Measurements from ENCODE around the gene SMPD2.

DNA sequence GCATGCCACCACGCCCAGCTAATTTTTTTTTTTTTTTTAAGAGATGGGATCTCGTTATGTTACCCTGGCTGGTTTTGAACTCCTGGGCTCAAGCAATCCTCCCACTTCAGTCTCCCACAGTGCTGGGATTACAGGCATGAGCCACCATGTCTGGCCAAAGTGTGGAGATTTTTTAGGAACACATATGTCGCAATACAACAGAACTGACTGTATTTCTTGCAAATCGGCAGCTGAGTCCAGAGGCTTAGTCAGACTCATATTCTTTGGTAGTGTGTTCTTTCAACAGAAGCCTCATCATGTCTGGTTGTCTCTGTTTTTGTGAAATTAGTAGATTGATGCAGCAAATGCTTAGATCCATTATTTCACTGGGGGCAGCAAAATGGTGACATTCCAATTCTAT, 34.3 kb upstream of the SMPD2 start:
- TF ChIP-seq SMC3 (IDR thresholded peaks at IDR 0.05; ENCODE audit: low read depth, low read length) (no peak), RFX5 (IDR thresholded peaks at IDR 0.05; ENCODE audit: low read depth, low read length) (no peak)
- TF ChIP-seq, protein P1, sequence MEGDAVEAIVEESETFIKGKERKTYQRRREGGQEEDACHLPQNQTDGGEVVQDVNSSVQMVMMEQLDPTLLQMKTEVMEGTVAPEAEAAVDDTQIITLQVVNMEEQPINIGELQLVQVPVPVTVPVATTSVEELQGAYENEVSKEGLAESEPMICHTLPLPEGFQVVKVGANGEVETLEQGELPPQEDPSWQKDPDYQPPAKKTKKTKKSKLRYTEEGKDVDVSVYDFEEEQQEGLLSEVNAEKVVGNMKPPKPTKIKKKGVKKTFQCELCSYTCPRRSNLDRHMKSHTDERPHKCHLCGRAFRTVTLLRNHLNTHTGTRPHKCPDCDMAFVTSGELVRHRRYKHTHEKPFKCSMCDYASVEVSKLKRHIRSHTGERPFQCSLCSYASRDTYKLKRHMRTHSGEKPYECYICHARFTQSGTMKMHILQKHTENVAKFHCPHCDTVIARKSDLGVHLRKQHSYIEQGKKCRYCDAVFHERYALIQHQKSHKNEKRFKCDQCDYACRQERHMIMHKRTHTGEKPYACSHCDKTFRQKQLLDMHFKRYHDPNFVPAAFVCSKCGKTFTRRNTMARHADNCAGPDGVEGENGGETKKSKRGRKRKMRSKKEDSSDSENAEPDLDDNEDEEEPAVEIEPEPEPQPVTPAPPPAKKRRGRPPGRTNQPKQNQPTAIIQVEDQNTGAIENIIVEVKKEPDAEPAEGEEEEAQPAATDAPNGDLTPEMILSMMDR (conservative IDR thresholded peaks at IDR 0.05; ENCODE audit: low read depth, low read length): no peak

All from IMR-90 (cell line).